ENCODE measurements around the gene STT3A. TPM values are rescaled to one million over a fixed set of nuclear protein-coding genes. Genes with fewer than 3 reads are reported as not detected.

The STT3A gene
- total RNA-seq, 1 experiment from 2014 or later = 156 TPM

DNA sequence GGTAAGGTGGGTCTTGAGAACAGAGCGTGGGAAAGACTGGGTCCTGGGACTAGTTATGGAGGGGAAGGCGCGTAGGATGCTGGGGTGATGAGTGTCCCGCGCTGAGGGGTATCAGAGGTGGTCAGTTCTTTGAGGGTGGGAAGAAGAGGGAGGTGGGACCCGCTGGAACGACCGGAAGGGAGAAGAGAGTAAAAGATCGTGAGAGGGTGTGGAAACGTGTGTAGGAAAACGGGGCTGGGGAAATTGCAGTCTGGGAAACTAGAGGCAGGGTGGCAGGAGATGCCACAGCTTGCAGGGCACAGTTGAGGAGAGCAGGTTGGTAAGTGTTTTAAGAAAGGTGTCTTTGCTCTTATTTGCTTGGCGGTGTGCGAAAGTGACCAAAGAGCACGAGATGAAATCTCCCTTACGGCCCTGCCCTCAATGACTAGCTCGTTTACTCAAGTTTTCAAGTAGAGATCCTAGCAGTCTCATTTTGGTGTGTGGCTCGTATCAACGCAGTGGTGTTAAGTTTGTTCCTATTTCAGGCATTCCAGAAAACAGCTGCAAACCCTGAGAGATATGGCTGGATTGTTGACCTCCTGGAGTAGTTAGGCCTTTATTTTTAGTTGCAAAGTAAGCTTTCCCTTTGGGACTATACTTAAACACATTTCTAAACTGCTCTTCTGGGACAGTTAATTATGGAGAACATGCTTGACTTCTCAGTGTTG lies 615 bp downstream of the STT3A start:
- H2AFZ ChIP-seq (ENCODE audit: low read depth, low read length, poor library complexity, severe bottlenecking) = no peak overlapping the region
- H3K9ac ChIP-seq (ENCODE audit: low read length) = peak overlapping the region; percentile 95
- ChIA-PET POLR2A (interaction anchor here (1.0 to 1.1 kb wide), 3 partner anchors 8 to 32 kb away, joined by 3 to 5 read pairs (median 3); partner anchors contain the start of gene CHEK1), CTCF (interaction anchor here (0.7 kb wide), 1 partner anchor 164 kb away, joined by 3 read pairs; no protein-coding TSS in a partner anchor), RAD21 (ENCODE audit: low non-redundant PET in 1 of 2, low total read pairs in 2 of 2, uncharacterized antibody in 2 of 2, unreplicated experiment in 2 of 2) (no interaction called here)
- peaks cover 64% of the 10 kb centered on the region for H3K79me2 ChIP-seq (ENCODE audit: insufficient read depth, low read length)
- peaks cover 6 to 26% of the 10 kb centered on the region in 2 experiments; a peak in 3 of 4 replicates for H3K4me1 ChIP-seq (ENCODE audit: control insufficient read depth in 1 of 2, insufficient read depth in 2 of 2, low read length in 2 of 2)
- BruUV-seq (replicated peaks) = TSS peak; percentile 80
- no peaks in the 10 kb centered on the region for H4K20me1 ChIP-seq (ENCODE audit: insufficient read depth)
- peak overlapping the region; percentile 86 for H3K4me2 ChIP-seq (ENCODE audit: low read length)
- no peak for TF ChIP-seq EZH2phosphoT487 (IDR thresholded peaks at IDR 0.05; ENCODE audit: borderline replicate concordance)
- TF ChIP-seq EZH2 (IDR thresholded peaks at IDR 0.05) = no peak
- TF ChIP-seq ZNF274 (IDR thresholded peaks at IDR 0.05; ENCODE audit: low read depth, low read length) = no peak
- no peak for TF ChIP-seq POLR2AphosphoS5 (IDR thresholded peaks at IDR 0.05; ENCODE audit: low read depth, low read length)
- TF ChIP-seq, protein P1, sequence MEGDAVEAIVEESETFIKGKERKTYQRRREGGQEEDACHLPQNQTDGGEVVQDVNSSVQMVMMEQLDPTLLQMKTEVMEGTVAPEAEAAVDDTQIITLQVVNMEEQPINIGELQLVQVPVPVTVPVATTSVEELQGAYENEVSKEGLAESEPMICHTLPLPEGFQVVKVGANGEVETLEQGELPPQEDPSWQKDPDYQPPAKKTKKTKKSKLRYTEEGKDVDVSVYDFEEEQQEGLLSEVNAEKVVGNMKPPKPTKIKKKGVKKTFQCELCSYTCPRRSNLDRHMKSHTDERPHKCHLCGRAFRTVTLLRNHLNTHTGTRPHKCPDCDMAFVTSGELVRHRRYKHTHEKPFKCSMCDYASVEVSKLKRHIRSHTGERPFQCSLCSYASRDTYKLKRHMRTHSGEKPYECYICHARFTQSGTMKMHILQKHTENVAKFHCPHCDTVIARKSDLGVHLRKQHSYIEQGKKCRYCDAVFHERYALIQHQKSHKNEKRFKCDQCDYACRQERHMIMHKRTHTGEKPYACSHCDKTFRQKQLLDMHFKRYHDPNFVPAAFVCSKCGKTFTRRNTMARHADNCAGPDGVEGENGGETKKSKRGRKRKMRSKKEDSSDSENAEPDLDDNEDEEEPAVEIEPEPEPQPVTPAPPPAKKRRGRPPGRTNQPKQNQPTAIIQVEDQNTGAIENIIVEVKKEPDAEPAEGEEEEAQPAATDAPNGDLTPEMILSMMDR (IDR thresholded peaks at IDR 0.05 in 2 of 3, conservative IDR thresholded peaks at IDR 0.05 in 1 of 3; ENCODE audit: borderline replicate concordance in 1 of 3, insufficient read depth in 1 of 3, low read depth in 2 of 3, low read length in 2 of 3) = no peak
- no peak for TF ChIP-seq YY1 (IDR thresholded peaks at IDR 0.05; ENCODE audit: extremely low read depth, insufficient replicate concordance, low read depth, low read length)
- peak overlapping the region; percentile 70 for H3K27ac ChIP-seq (ENCODE audit: low read depth, low read length)
- DNase-seq (ENCODE audit: low read depth, low spot score) (peak; percentile 16), ATAC-seq (peak; percentile 39)
- peaks cover 5 to 10% of the 10 kb centered on the region in 2 experiments for H3K36me3 ChIP-seq (ENCODE audit: control insufficient read depth in 1 of 2, insufficient read depth in 2 of 2, low read length in 2 of 2)
- intact Hi-C loops (cut with micrococcal nuclease) = loop anchor here (2.0 kb wide), 2 partner anchors 24 to 32 kb away; partner anchors contain the start of genes CHEK1 and EI24
- no peaks in the 10 kb centered on the region for H3K27me3 ChIP-seq (ENCODE audit: insufficient read depth, low read length)
- H3K4me3 ChIP-seq (replicated peaks in 1 of 2; ENCODE audit: low read depth in 1 of 2, low read length in 2 of 2) = peak overlapping the region; percentile 88 to 91
- H3K9me3 ChIP-seq (ENCODE audit: control insufficient read depth in 1 of 2, insufficient read depth in 1 of 2, low read depth in 1 of 2, low read length in 2 of 2) = no peaks in the 10 kb centered on the region
- no peaks in the 10 kb centered on the region for H3K9me2 ChIP-seq (ENCODE audit: insufficient read depth)
